HPDE6-E6E7 (cell line): ENCODE measurements around the gene GNGT1.

Experiments
- DNase-seq: peaks from one replicate; pipeline ENCODE4 v3.0.0; 2011; ENCODE audit warnings: missing footprints; ENCODE audit errors: extremely low spot score

Gene GNGT1

GRCh38 chr7:93943816-93944540, 37.6 kb downstream of the GNGT1 start:
- DNase-seq = no peak

GRCh38 chr7:93944673-93945072, 38.3 kb downstream of the GNGT1 start:
- DNase-seq = no peak

- no peak for DNase-seq
These were observed 38.7 kb downstream of the GNGT1 start for GRCh38 chr7:93945083-93945482.

GRCh38 chr7:93945756-93946535, 39.6 kb downstream of the GNGT1 start:
- no peak for DNase-seq

- no peak for DNase-seq
These were observed 41.7 kb downstream of the GNGT1 start for GRCh38 chr7:93948106-93948505.

GRCh38 chr7:93948873-93949272, 42.5 kb downstream of the GNGT1 start:
- no peak for DNase-seq

DNA sequence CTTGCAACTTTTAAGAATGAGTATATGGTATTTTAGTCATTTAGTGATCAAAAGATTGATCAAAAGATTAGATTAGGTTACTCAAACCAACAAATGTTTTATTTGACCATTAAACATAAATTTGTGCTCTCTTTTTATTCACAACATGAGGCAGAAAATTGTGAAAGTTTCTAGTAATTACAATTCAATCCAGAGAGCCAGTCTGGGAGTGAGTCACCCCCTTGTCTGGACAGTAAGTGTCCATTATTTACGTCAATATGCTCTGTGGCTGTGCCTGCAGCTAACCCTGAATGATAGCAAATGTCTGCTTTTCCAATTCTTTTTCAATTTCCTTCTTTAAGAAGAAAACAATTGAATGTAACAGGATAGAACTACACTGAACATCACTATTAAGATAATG, 43.1 kb downstream of the GNGT1 start:
- peak; percentile 35 for DNase-seq

DNA sequence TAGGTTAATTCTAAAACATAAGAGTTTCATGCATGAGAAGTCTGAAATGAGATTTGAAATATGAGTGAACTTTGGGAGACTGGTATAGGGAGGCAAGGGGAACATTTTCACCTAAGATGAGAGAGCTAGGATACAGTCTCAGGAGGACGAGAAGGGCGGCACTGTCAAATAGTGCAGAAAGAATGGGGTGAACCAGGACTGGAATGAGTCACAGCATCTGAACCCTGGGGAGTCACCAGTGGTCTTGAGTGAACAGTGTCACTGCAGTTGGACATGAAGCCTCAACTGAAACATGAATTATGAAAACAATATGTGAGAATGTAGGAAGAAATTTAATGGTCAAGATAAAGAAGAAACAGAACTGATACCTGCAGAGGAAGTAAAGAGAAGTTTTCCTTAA, 48.9 kb downstream of the GNGT1 start:
- no peak for DNase-seq

GRCh38 chr7:93957767-93958166, 51.4 kb downstream of the GNGT1 start:
- DNase-seq = no peak

DNA sequence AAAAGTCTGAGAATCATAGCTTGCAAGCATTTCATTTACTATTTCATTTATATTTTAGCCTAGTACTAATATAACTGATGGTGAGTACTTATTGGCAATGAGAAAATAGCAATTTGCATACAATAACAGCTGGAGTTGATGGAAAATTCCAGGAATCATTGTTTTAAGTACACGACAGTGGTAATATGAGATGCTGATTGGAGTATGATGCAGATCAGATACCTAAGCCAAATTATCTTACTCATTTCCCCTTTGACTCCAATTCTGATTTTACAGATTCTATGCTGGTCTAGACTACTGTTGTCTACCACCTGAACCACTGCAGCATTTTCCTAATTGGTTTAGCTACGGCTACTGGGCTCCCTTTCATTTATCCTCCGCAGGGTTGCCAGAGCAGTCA, 51.8 kb downstream of the GNGT1 start:
- no peak for DNase-seq

DNA sequence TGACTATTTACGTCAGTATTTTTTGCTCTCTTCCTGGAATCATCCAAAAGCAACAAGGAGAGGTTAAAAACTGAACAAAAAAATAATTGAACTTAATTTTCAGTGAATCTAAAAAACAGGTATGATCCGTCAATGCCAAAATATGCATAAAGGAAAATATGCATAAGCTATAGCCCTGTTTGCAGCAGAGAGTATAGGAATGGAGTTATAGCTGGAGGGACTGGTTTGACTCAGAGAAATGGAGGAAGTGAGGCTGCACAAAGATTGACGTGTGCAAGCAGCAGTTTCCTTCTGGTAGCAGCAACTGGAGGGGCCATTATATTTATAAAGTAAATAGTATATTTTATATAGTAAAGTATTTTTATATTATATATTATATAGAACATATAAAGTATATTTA, 52.3 kb downstream of the GNGT1 start:
- no peak for DNase-seq
